ENCODE measurements around the gene PRR15L.
"Not testable (repeated sequence)": the region's sequence is repeated elsewhere in the genome, so short reads cannot be mapped to it uniquely, and the experiment has no call there.

Gene PRR15L

DNA sequence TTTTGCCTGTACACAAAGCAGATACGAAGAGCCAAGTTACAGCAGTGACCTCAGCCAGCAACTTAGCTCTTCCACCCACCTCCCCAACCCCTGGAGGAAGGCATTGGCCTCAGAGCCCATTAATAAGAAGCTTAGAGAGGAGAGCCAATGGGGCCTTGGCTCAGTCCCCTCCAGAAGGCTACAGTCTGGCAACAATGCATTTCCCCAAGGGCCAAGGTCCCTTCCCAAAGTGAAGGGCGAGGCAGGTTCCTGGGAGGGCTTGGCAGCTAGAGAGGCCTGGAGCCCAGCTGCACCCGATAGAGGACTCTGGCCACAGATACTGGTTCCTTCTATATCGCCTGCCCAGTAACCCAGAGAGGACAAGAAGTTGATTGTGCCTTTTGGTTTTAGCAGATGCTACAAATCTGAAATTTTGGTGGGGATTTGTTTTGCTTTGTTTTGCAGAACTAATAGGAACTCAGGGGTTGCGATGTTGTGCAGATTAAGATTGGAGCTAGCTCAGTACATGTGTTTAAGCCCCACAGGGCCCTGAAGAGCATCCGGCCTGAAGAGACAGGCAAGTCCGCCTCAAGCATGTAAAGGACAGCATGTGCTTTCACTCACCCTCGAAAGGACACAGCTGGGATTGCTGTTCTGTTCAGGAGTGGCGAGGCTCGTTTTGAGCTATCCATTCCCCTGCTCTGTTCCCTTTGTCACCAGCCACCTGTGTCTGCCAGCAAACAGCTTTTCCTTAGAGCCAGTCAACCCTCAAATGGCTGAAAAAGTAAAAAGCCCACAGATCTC, 28.3 kb downstream of the PRR15L start:
- DNase-seq = no peak

DNA sequence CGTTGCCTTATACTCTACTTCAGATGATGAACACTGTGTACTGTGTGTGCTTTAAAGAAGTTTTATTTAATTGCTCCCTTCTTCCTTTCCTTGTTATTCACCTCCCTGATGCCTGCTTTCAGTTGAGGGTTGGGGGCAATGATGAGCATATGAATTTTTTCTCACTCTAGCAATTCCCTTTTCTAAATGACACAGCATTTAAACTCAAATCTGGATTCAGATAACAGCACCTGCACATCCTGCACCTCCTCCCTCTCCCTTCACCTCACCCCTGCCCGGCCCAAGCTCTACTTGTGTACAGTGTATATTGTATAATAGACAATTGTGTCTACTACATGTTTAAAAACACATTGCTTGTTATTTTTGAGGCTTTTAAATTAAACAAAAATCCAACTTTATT, 29.3 kb downstream of the PRR15L start:
- no peak for DNase-seq

DNA sequence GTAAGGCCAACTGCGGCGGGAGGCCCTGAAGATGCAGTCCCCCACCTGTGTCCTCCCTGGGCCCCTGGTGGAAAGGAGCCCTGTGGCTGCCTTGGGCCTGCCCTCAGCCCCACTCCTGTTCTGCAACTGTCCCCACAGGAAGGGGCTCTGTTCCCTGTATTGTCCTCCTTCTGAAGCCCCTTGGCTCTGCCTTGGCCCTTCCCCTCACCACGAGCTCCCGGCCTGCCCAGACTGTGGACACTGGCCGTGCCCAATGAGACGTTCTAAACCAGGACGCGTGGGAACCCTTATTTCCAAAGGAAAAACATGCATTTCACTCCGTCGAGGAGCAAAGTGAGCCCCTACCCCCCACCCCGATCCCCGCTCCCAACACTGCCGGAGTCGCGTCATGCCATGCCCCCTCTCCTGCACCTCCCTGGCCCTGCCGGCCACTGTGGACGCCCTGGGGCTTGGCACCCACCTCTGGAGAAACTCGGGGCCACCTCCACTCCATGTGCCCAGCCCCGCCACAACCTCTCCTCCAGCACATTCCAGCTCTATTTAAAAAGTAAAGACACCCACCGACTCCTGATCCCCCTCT, 29.8 kb downstream of the PRR15L start:
- DNase-seq = no peak

DNA sequence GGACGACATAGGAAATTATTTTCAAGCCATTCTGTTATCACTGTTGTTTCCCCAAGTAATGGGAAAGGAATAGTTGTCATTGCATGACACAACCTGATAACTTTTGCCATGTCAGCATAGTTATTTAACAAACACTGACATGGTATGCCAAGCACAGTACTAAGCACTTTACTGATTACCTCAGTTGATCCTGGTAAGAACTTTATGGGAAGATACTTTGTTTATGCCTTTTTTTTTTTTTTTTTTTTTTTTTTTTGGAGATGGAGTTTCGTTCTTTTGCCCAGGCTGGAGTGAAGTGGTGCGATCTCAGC, 32.0 kb downstream of the PRR15L start:
- DNase-seq = no peak

DNA sequence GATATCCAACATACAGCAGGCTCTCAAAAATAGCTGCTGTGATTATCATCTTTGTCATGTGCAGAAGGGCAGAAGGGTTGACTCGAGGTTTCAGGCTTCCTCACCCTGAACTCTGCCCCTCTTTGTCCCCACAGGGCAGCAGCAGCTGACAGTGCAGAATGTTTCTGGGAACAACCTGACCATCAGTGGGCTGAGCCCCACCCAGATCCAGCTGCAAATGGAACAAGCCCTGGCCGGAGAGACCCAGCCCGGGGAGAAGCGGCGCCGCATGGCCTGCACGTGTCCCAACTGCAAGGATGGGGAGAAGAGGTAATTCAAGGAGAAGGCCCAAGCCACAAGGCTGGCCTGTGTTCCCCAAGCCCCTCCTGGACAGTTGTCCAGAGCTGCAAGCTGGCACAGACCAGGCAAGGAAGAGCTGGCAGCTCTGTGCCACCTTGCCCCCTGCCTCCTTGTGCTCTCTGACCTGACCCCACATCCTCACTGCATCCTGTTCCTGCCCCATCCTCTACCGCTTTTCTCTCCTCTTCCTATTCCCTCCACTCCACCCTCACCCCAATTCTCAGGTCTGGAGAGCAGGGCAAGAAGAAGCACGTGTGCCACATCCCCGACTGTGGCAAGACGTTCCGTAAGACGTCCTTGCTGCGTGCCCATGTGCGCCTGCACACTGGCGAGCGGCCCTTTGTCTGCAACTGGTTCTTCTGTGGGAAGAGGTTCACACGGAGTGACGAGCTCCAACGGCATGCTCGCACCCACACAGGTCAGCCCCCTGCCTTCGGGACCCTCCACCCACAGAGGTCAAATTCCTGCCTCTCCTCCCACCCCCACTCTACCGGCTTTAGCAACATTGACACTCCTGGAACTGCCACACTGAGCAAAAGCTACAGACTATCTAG, 32.7 kb downstream of the PRR15L start:
- DNase-seq = no peak

DNA sequence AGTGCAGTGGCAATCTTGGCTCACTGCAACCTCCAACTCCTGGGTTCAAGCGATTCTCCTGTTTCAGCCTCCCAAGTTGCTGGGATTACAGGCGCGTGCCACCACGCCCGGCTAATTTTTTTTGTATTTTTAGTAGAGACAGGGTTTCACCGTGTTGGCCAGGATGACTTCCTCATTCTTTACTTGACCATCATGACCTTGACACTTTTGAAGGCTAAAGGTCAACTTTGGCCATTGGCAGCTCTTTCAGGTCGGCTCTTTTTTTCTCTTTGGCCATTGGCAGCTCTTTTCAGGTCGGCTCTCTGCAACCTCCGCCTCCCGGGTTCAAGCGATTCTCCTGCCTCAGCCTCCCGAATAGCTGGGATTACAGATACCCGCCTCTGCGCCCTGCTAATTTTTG, 37.8 kb downstream of the PRR15L start:
- not testable (repeated sequence) for DNase-seq

DNA sequence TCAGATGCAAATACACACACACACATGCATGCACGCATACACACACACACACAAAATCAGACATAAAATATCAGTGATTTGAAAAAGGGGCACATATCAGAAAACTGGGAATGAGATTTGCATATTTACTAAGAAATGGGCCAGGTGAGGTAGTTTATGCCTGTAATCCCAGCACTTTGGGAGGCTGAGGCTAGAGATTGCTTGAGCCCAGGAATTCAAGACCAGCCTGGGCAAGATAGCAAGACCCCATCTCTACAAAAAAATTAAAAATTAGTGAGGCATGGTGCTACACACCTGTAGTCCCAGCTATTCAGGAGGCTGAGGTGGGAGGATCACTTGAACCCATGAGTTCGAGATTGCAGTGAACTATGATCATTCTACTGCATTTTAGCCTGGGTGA, 38.7 kb downstream of the PRR15L start:
- no peak for DNase-seq

DNA sequence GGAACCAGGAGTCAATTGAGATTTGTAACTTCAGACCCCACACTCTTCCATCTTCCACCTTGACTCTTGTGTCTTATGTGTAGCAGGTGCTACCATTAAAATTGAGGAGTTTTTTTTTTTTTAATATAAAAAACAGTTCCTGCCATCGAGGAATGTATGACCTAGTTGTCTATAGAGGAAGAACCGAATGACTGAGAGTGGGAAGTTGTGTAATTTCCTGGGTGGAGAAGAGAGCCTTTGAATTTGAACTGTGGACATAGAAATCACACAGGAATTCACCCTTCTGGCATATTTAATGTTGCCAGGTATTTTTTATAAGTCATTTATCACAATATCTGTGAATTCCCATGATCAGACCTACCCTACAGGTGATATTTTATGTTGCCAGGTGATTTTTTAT, 39.7 kb downstream of the PRR15L start:
- no peak for DNase-seq

DNA sequence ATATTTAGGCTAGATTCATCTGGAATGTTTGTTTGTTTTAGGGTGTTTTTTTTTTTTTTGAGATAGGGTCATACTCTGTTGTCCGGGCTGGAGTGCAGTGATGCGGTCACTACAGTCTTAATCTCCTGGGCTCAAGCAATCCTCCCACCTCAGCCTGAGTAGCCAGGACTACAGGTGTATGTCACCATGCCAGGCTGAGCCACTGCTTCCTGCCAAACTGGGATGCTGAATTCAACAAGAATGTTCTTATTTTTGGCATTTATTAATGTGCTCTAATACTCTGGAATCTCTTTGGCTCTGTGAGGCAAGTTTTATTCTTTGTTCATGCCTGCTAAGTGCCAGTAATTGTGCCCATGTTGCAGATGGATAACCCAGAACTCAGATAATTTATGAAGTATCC, 40.1 kb downstream of the PRR15L start:
- DNase-seq = no peak

DNA sequence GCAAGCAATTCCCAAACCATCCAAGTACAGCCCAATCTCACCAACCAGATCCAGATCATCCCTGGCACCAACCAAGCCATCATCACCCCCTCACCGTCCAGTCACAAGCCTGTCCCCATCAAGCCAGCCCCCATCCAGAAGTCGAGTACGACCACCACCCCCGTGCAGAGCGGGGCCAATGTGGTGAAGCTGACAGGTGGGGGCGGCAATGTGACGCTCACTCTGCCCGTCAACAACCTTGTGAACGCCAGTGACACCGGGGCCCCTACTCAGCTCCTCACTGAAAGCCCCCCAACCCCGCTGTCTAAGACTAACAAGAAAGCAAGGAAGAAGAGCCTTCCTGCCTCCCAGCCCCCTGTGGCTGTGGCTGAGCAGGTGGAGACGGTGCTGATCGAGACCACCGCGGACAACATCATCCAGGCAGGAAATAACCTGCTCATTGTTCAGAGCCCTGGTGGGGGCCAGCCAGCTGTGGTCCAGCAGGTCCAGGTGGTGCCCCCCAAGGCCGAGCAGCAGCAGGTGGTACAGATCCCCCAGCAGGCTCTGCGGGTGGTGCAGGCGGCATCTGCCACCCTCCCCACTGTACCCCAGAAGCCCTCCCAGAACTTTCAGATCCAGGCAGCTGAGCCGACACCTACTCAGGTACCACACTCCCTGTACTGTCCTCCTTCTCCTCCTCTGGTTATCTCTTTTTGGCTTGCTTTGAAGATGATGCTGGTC, 41.0 kb downstream of the PRR15L start:
- DNase-seq = no peak

DNA sequence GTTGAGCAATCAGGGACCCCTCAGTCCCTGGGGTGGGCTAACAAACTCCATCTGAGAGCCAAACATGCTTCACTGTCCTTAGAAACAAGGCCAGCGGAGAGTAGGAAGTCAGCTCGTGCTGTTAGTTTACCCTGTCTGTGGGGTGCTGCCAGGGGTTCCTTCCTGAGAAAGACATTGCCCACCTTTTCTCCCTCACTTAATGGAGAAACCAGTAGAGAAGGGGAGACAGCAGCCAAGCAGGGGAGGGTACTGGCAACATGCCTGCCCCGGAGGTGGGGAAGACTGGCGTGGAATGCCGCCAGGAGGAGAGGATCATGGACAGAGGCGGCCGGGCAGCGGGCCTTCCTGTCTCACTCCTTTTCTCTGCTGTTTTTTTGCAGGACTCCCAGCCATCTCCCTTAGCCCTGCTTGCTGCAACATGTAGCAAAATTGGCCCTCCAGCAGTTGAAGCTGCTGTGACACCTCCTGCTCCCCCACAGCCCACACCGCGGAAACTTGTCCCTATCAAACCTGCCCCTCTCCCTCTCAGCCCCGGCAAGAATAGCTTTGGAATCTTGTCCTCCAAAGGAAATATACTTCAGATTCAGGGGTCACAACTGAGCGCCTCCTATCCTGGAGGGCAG, 41.8 kb downstream of the PRR15L start:
- no peak for DNase-seq

DNA sequence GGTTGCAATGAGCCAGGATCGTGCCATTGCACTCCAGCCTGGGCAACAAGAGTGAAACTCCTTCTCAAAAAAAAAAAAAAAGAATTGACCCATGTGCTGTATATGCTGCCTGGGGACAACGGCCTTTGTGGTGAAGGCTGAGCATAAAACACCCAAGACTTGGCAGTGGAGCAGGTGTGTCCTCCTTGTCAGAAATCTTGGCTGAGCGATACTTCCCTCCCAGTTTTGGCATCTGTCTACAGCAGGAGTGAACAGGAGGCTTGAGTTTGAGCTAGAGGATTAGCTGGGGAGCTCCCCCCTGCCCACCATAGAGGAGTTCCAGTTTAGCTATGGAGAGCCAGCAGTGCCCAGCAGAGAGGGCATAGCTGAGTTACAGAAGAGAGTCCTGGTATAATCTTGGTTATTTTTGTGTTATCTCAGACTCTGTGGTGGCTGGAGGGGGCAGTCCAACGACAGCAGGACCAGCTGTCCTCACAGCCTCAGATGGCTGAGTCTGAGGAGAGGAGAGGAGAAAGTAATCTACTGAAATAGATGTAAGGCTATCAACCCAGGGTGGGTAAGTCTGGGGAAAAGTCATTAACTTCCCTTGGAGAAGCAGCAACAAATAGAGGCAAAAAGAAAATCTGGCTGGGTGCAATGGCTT, 43.3 kb downstream of the PRR15L start:
- DNase-seq = no peak

DNA sequence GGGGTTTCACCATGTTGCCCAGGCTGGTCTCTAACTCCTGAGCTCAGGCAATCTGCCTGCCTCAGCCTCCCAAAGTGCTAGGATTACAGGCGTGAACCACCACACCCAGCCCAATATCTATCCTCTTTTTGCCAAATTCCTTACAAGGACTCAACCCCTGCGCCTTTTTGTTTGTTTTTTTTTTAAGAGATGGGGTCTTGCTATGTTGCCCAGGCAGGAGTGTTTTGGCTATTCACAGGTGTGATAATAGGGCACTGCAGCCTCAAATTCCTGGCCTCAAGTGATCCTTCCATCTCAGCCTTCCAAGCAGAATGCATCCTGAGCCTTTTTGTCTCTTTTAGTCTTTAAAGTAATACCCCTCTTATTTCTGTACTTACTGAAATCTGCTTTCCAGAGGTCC, 44.6 kb downstream of the PRR15L start:
- no peak for DNase-seq

DNA sequence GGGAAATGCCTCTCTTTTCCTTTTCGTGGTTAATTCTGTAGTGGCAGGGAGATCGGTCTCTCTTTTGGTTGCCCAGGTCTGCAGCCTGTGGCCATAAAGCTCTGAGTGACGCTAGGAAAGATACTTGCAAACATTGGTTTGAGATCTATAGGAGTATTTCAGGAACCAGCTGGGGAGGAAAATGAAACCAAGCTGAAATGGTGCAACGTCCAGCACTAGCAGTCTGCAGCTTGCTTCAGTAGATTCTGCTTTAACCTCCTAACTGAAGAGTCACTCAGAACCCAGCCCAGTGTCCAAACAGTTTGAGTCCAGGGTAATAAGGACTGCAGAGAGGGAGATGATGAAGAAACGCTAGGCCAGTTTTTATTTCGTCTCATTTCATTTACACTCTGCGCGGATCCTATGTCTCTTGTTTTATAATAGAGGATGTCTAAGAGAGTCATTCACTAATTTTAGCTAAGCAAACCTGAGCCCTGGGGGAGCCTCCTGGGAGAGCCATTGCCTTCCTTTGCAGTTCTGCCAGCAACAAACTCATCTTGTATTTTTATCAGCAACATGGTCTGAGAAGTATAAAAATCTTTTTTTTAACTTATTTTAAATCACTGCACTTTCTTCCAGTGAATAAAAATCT, 49.6 kb downstream of the PRR15L start:
- DNase-seq = no peak

DNA sequence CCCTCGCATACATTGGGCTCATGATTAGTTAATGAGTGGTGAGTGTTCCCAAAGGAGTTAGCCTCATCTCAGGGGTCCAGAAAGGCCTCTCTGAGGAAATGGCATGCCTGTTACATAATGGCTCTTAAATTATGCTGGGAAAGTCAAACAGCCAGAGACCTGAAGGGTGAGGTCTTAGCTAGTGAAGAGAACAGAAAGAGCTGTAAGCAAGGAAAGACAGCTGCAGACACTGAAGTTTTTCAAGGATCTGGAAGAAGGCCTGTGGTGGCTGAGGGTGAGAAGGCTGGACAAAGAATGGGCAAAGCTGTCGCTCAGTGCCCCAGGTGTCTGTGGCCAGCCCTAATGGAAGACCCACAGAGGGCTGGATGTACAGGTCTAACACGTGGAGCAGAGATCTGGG, 51.2 kb downstream of the PRR15L start:
- DNase-seq = no peak

DNA sequence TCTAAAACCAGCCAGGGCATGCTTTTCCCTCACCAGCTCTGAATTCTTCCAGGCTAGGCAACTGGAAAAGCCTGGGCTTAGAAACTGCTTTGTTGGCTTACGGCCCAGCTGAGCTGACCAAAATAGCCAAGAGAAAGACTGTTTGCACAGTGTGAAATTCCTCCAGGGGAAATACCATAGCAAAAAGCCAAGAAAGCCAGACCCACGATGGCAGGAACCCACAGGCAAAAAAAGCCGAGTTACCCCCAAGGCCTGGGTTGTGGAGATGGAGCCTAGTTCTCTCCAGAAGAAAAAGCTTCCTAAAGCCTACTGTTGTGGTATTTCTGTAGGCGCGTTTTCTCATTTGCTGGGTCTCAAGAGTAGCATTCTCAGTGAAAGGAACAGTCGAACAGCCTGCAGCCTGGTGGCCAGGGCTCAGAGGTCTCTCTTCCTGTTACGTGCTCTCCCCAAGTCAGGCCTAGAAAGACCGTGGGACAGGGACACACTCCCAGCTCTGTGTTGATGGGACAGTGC, 52.4 kb downstream of the PRR15L start:
- DNase-seq = no peak

DNA sequence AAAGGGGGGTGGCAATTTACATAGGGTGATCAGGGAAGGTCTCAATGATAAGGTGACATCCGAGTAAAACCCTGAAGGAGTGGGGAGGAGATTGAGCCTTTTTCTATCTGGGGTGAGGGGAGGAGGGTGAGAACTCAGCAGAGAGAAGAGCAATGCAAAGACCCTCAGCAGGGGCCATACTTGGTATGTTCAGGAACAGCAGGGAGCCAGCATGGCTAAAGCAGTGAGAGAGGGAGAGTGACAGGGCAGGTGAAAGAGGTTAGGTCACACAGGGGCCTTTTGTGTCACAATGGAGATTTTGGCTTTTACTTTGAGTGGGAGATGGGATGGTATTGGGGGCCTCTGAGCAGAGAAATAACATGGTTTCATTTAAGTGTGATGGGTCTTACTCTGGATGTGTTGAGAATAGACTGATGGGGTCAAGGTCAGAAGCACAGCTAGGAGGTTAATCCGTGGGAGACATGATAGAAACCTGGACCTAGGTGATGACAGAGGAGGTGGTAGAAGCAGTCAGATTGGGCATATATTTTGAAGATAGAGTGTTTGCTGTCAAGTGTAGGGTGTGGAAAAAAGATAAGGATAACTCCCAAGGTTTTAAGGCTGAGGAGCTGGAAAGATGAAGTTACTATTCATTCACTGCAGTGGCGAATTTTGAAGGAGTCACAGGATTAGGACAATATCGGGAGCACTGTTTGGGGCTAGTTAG, 55.5 kb downstream of the PRR15L start:
- no peak for DNase-seq

Data from NCI-H1436 treated with DMSO at 0.1 percent for 48 hours (cell line).